A673 (cell line): ENCODE results near the gene ZNF91. TPM values are rescaled to one million over a fixed set of nuclear protein-coding genes. Genes with fewer than 3 reads are reported as not detected.

Experiments used
- BruUV-seq: library from RNA; stranded (reverse); fragments of 400-500 nt; replicated peaks from 2 replicates; lab custom pipeline; 2021; lab: Mats Ljungman, UMichigan
- CTCF ChIA-PET: fragments of 300-600 bp; sonication (Branson Sonifier 250); formaldehyde crosslinking; loops from one replicate; lab custom pipeline; 2022; ENCODE audit warnings: antibody characterized with exemption; lab: Charles Lee
- POLR2A ChIA-PET: fragments of 300-600 bp; sonication (Branson Sonifier 250); formaldehyde crosslinking; loops from one replicate; lab custom pipeline; 2022; ENCODE audit warnings: antibody characterized with exemption; ENCODE audit not compliant: low non-redundant PET; lab: Charles Lee
- DNase-seq: peaks from one replicate; pipeline ENCODE4 v3.0.0-alpha.2; 2015; ENCODE audit warnings: low spot score
- H3K27ac ChIP-seq: fragments of 200-600 bp; sonication (generic); 2 replicates; pipeline ENCODE4 v1.5.1; 2016; ENCODE audit warnings: mixed run types, low read depth, mild to moderate bottlenecking, mixed read lengths, antibody characterized with exemption, low read length; ENCODE audit not compliant: poor library complexity, severe bottlenecking
- H3K27me3 ChIP-seq: fragments of 200-600 bp; sonication (generic); replicated peaks from 2 replicates; pipeline ENCODE4 v1.6.1; 2017; ENCODE audit warnings: mixed run types, low read depth, mild to moderate bottlenecking, mixed read lengths, antibody characterized with exemption, low read length; ENCODE audit not compliant: insufficient read depth, poor library complexity
- H3K36me3 ChIP-seq: fragments of 200-600 bp; sonication (generic); 2 replicates; pipeline ENCODE4 v1.6.1; 2016; ENCODE audit warnings: mixed run types, mild to moderate bottlenecking, mixed read lengths, antibody characterized with exemption, low read length; ENCODE audit not compliant: insufficient read depth, poor library complexity, severe bottlenecking
- H3K4me1 ChIP-seq: fragments of 200-600 bp; sonication (generic); 2 replicates; pipeline ENCODE4 v1.6.1; 2017; ENCODE audit warnings: mixed run types, mild to moderate bottlenecking, mixed read lengths, antibody characterized with exemption, low read length; ENCODE audit not compliant: insufficient read depth, poor library complexity, severe bottlenecking
- H3K4me3 ChIP-seq: fragments of 200-600 bp; sonication (generic); 2 replicates; pipeline ENCODE4 v1.5.1; 2016; ENCODE audit warnings: low read depth, mixed run types, mild to moderate bottlenecking, mixed read lengths, low read length; ENCODE audit not compliant: poor library complexity, severe bottlenecking
- H3K9me3 ChIP-seq: fragments of 200-600 bp; sonication (generic); 2 replicates; pipeline ENCODE4 v1.6.1; 2016; ENCODE audit warnings: mixed run types, low read depth, mild to moderate bottlenecking, mixed read lengths, antibody characterized with exemption, low read length; ENCODE audit not compliant: poor library complexity, severe bottlenecking
- EZH2 ChIP-seq: fragments of 200-600 bp; sonication (generic); IDR thresholded peaks from 2 replicates; pipeline ENCODE4 v1.6.1; 2017; ENCODE audit warnings: borderline replicate concordance, low read depth, mild to moderate bottlenecking, mixed read lengths, antibody characterized with exemption, low read length; ENCODE audit not compliant: poor library complexity, severe bottlenecking
- intact Hi-C: fragments of 100-400 bp; cut with micrococcal nuclease; formaldehyde crosslinking; loops from one replicate; pipeline ENCODE4 v1.10.0; 2022; ENCODE audit not compliant: unreplicated experiment
- total RNA-seq: library from RNA; stranded (reverse); gene quantifications from 2 replicates; pipeline ENCODE4 v1.2.3, GENCODE V29; 2021
- TF ChIP-seq, protein P1 (sequence below): fragments of 300-800, 200-600 bp; sonication (generic); conservative IDR thresholded peaks from 2 replicates; pipeline ENCODE4 v1.5.1; 2017; ENCODE audit warnings: low read depth, mild to moderate bottlenecking, antibody characterized with exemption, low read length, moderate library complexity, mixed read lengths

Gene ZNF91
- total RNA-seq, 1 experiment from 2014 or later = 8.9 TPM

DNA sequence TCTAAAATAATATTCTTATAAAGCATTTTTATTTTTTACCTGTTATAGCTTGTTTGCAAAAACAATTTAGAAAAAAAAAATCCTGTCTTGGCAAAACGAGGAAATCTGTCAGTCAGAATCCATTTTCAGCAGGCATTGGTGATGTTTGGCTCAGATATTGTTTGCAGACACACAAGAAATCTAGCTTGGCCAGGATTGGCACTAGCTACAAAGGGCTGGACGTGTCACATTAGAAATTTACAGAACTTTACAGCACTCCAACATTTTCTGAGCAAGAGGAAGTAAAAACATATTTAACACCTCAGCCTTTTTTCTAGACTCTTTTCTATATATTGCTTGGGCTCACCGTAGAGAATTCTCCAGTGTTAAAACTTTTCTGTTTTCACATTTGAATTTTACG lies 9.9 kb downstream of the ZNF91 start:
- no TSS peak for BruUV-seq
- ChIA-PET CTCF (no interaction called here), POLR2A (no interaction called here)
- peaks cover 59% of the 10 kb centered on the region for H3K9me3 ChIP-seq
- H3K27me3 ChIP-seq = no peaks in the 10 kb centered on the region
- H3K27ac ChIP-seq = no peak overlapping the region
- peaks cover 3% of the 10 kb centered on the region for H3K36me3 ChIP-seq
- TF ChIP-seq, protein P1, sequence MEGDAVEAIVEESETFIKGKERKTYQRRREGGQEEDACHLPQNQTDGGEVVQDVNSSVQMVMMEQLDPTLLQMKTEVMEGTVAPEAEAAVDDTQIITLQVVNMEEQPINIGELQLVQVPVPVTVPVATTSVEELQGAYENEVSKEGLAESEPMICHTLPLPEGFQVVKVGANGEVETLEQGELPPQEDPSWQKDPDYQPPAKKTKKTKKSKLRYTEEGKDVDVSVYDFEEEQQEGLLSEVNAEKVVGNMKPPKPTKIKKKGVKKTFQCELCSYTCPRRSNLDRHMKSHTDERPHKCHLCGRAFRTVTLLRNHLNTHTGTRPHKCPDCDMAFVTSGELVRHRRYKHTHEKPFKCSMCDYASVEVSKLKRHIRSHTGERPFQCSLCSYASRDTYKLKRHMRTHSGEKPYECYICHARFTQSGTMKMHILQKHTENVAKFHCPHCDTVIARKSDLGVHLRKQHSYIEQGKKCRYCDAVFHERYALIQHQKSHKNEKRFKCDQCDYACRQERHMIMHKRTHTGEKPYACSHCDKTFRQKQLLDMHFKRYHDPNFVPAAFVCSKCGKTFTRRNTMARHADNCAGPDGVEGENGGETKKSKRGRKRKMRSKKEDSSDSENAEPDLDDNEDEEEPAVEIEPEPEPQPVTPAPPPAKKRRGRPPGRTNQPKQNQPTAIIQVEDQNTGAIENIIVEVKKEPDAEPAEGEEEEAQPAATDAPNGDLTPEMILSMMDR = no peak
- no peak for TF ChIP-seq EZH2
- H3K4me3 ChIP-seq = no peak overlapping the region
- no peaks in the 10 kb centered on the region for H3K4me1 ChIP-seq
- DNase-seq = no peak
- intact Hi-C loops = no loop called here

DNA sequence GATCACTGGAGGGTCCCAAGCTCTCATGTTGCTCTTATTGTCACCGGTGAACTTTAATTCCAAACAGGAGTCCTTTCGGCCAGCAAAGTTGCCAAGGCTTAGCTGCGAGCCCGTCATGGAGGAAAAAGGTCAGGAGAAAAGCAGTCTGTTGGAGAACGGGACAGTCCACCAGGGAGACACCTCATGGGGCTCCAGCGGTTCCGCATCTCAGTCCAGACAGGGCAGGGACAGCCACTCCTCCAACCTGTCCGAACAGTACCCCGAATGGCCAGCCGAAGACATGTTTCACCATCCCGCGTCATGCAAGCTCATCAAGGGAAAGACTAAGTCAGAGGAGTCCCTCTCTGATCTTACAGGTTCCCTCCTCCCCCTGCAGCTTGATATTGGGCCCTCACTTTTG lies 10.4 kb downstream of the ZNF91 start:
- intact Hi-C loops = no loop called here
- H3K36me3 ChIP-seq = peaks cover 3% of the 10 kb centered on the region
- H3K4me3 ChIP-seq = no peak overlapping the region
- H3K27ac ChIP-seq = no peak overlapping the region
- H3K4me1 ChIP-seq = no peaks in the 10 kb centered on the region
- H3K9me3 ChIP-seq = peaks cover 64% of the 10 kb centered on the region
- BruUV-seq = no TSS peak
- TF ChIP-seq EZH2 = no peak
- TF ChIP-seq, protein P1 = no peak
- POLR2A ChIA-PET = no interaction called here
- DNase-seq = no peak
- CTCF ChIA-PET = no interaction called here
- no peaks in the 10 kb centered on the region for H3K27me3 ChIP-seq

DNA sequence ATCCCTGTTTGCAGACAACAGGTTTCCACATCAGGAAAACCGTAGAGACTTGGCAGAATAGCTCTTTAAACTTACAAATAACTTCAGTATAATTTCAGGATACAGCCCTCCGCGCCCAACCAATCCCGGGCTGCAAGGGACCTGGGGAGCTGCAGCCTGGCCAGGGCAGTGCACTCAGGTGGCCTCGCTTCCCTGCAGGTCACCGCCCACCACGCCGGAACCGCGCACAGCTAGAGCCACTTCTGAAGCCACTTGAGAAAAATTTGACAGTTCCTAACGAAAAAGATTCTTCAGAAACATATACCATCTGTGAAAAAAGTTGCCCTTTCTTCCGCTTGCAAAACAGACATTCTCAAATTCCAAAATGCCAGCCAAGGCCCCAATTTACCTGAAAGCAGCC lies 11.1 kb downstream of the ZNF91 start:
- no peaks in the 10 kb centered on the region for H3K4me1 ChIP-seq
- no TSS peak for BruUV-seq
- ChIA-PET POLR2A (no interaction called here), CTCF (no interaction called here)
- intact Hi-C loops = no loop called here
- TF ChIP-seq, protein P1 = no peak
- no peak for TF ChIP-seq EZH2
- no peak for DNase-seq
- H3K4me3 ChIP-seq = no peak overlapping the region
- H3K27me3 ChIP-seq = no peaks in the 10 kb centered on the region
- H3K9me3 ChIP-seq = peaks cover 68% of the 10 kb centered on the region
- H3K27ac ChIP-seq = no peak overlapping the region
- H3K36me3 ChIP-seq = peaks cover 3% of the 10 kb centered on the region
